Measurements from ENCODE around the gene CYP26A1.

DNA sequence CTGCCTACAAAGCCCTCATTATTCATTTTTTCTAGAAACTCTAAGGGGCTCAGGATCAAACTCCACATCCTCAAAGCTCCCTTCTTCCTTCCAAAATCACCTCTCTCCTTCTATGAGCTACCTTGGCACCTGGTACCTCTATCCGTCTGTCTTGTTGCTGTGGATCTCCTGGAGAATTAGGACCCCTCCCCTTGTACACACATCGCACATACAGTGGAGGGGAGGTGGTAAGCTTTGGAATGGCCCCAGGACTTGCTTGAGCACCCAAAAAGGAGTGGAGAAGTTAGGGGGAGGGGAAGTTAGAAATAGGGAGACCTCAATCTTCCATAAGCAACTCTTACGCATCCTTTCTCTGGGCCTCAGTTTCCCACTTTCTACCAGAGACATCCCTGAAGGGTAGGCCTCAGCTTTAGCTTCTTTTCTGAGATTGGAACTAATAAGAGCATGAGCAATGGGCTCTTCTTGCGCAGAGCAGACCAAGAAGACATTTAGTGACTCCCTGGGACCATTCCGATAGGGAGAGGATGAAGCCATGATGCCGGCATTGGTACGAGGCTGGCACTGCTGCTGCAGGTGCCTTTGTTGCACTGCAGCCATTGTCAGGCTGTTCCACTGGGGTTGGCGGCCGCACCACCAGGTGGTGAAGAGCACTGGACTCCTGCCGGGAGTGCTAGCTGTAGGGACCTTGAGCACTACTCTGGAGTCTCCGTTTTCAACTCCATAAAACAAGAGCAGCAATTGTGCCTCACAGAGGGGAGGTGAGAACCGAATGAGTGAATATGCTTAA lies 8.6 kb upstream of the CYP26A1 start:
- TF ChIP-seq, protein P1, sequence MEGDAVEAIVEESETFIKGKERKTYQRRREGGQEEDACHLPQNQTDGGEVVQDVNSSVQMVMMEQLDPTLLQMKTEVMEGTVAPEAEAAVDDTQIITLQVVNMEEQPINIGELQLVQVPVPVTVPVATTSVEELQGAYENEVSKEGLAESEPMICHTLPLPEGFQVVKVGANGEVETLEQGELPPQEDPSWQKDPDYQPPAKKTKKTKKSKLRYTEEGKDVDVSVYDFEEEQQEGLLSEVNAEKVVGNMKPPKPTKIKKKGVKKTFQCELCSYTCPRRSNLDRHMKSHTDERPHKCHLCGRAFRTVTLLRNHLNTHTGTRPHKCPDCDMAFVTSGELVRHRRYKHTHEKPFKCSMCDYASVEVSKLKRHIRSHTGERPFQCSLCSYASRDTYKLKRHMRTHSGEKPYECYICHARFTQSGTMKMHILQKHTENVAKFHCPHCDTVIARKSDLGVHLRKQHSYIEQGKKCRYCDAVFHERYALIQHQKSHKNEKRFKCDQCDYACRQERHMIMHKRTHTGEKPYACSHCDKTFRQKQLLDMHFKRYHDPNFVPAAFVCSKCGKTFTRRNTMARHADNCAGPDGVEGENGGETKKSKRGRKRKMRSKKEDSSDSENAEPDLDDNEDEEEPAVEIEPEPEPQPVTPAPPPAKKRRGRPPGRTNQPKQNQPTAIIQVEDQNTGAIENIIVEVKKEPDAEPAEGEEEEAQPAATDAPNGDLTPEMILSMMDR (IDR thresholded peaks at IDR 0.05; ENCODE audit: low read depth, low read length): no peak
- no peak for TF ChIP-seq EZH2phosphoT487 (IDR thresholded peaks at IDR 0.05; ENCODE audit: low read depth)
